Caco-2 (cell line): ENCODE data around the gene IPO4. TPM values are rescaled to one million over a fixed set of nuclear protein-coding genes. Genes with fewer than 3 reads are reported as not detected.

Source experiments
- BruUV-seq: library from RNA; stranded (reverse); fragments of 400-500 nt; replicated peaks from 2 replicates; lab custom pipeline; 2021; lab: Mats Ljungman, UMichigan
- CTCF ChIA-PET: fragments of 300-600 bp; sonication (Branson Sonifier 250); formaldehyde crosslinking; loops from one replicate; lab custom pipeline; 2022; ENCODE audit warnings: antibody characterized with exemption; lab: Charles Lee
- POLR2A ChIA-PET: fragments of 300-600 bp; sonication (Branson Sonifier 250); formaldehyde crosslinking; loops from one replicate; lab custom pipeline; 2022; ENCODE audit warnings: antibody characterized with exemption; lab: Charles Lee
- DNase-seq, 2 experiments: peaks; one replicate each; pipeline versions ENCODE4 v3.0.0 to v3.0.0-alpha.2; 2020 to 2022
- H3K27me3 ChIP-seq: replicated peaks from 2 replicates; pipeline ENCODE4 v1.6.0; 2011; ENCODE audit warnings: low read length; ENCODE audit not compliant: control insufficient read depth, insufficient read depth
- H3K36me3 ChIP-seq: 2 replicates; pipeline ENCODE4 v1.5.1; 2011; ENCODE audit warnings: low read length; ENCODE audit not compliant: control insufficient read depth, insufficient read depth
- H3K4me1 ChIP-seq: fragments of 250-450 bp; sonication (Bioruptor Pico); 2 replicates; pipeline ENCODE4 v1.5.1; 2020; ENCODE audit warnings: mild to moderate bottlenecking
- H3K4me3 ChIP-seq: 2 replicates; pipeline ENCODE4 v1.5.1; 2011; ENCODE audit warnings: low read depth, mild to moderate bottlenecking, control low read depth, low read length
- H3K9me3 ChIP-seq: fragments of 250-450 bp; sonication (Bioruptor Pico); 2 replicates; pipeline ENCODE4 v1.5.1; 2020; ENCODE audit warnings: mild to moderate bottlenecking, moderate library complexity
- H3K27ac Mint-ChIP-seq: one replicate; pipeline ENCODE4 v1.8.0; 2022; ENCODE audit warnings: mixed read lengths; ENCODE audit not compliant: unreplicated experiment
- H3K27me3 Mint-ChIP-seq: one replicate; pipeline ENCODE4 v1.8.0; 2022; ENCODE audit warnings: mixed read lengths; ENCODE audit not compliant: insufficient read depth, unreplicated experiment
- H3K36me3 Mint-ChIP-seq: one replicate; pipeline ENCODE4 v1.8.0; 2022; ENCODE audit warnings: mild to moderate bottlenecking, mixed read lengths; ENCODE audit not compliant: insufficient read depth, unreplicated experiment
- H3K4me1 Mint-ChIP-seq: one replicate; pipeline ENCODE4 v1.8.0; 2022; ENCODE audit warnings: low read depth, mixed read lengths; ENCODE audit not compliant: unreplicated experiment
- H3K4me3 Mint-ChIP-seq: one replicate; pipeline ENCODE4 v1.8.0; 2022; ENCODE audit warnings: mild to moderate bottlenecking, moderate library complexity, mixed read lengths; ENCODE audit not compliant: unreplicated experiment
- H3K9me3 Mint-ChIP-seq: one replicate; pipeline ENCODE4 v1.8.0; 2022; ENCODE audit warnings: mixed read lengths; ENCODE audit not compliant: unreplicated experiment
- CTCF ChIP-seq, 2 experiments: fragments of 200-600 bp in 1 of 2; IDR thresholded peaks; 1 replicate in 1 of 2; 2 replicates in 1 of 2; pipeline versions ENCODE4 v1.5.1 to v1.8.0; 2011 to 2022; ENCODE audit warnings: antibody characterized with exemption in 1 of 2, control low read depth in 1 of 2, inconsistent platforms in 1 of 2, low read depth in 1 of 2, low read length in 1 of 2, mild to moderate bottlenecking in 1 of 2, moderate library complexity in 1 of 2; ENCODE audit not compliant: insufficient read depth in 1 of 2, severe bottlenecking in 1 of 2, unreplicated experiment in 1 of 2
- intact Hi-C: fragments of 100-400 bp; cut with micrococcal nuclease; formaldehyde crosslinking; loops from one replicate; pipeline ENCODE4 v1.10.0; 2022; ENCODE audit not compliant: unreplicated experiment
- total RNA-seq: library from RNA; stranded (reverse); gene quantifications from 2 replicates; pipeline ENCODE4 v1.2.3, GENCODE V29; 2022

IPO4 gene
- total RNA-seq, 1 experiment from 2014 or later, result 85.4 TPM

- BruUV-seq, result no TSS peak
- H3K36me3 Mint-ChIP-seq, result peaks cover 65% of the 10 kb centered on the region
- DNase-seq, result no peak
- no peaks in the 10 kb centered on the region for H3K36me3 ChIP-seq
- intact Hi-C loops, result no loop called here
- no peak overlapping the region for H3K4me3 ChIP-seq
- H3K27ac Mint-ChIP-seq, result no peak overlapping the region
- H3K4me1 Mint-ChIP-seq, result peaks cover 11% of the 10 kb centered on the region
- no peaks in the 10 kb centered on the region for H3K27me3 ChIP-seq
- CTCF ChIA-PET, result no interaction called here
- peaks cover 6% of the 10 kb centered on the region for H3K9me3 ChIP-seq
- no peak overlapping the region for H3K4me3 Mint-ChIP-seq
- POLR2A ChIA-PET, result no interaction called here
- 0 out of 2 replicates have a peak, but pooled peaks cover 9% of the 10 kb centered on the region for H3K4me1 ChIP-seq
- TF ChIP-seq CTCF (IDR thresholded peaks at IDR 0.05; ENCODE audit: insufficient read depth in 1 of 2, low read depth in 1 of 2, low read length in 1 of 2, severe bottlenecking in 1 of 2, unreplicated experiment in 1 of 2), result no peak
- no peaks in the 10 kb centered on the region for H3K27me3 Mint-ChIP-seq
- H3K9me3 Mint-ChIP-seq, result peaks cover 21% of the 10 kb centered on the region
Observed at GRCh38 chr14:24198814-24199524, 10.4 kb upstream of the IPO4 start.

GRCh38 chr14:24197056-24197450, 8.4 kb upstream of the IPO4 start:
- Mint-ChIP-seq H3K9me3 (peaks cover 10% of the 10 kb centered on the region), H3K36me3 (peaks cover 57% of the 10 kb centered on the region), H3K27ac (peak overlapping the region; percentile 88), H3K4me1 (peaks cover 11% of the 10 kb centered on the region), H3K27me3 (no peaks in the 10 kb centered on the region), H3K4me3 (peak overlapping the region; percentile 84)
- ChIA-PET CTCF (no interaction called here), POLR2A (interaction anchor here (1.4 to 2.2 kb wide), 2 partner anchors 16 to 74 kb away, joined by 3 to 28 read pairs; partner anchors contain the start of genes CHMP4A and RABGGTA)
- Histone ChIP-seq H3K4me3 (no peak overlapping the region), H3K4me1 (0 out of 2 replicates have a peak, but pooled peaks cover 9% of the 10 kb centered on the region), H3K36me3 (no peaks in the 10 kb centered on the region), H3K9me3 (no peaks in the 10 kb centered on the region; the same call in 1 of the 2 replicates), H3K27me3 (no peaks in the 10 kb centered on the region)
- DNase-seq, result no peak
- intact Hi-C loops, result no loop called here
- BruUV-seq, result no TSS peak
- no peak for TF ChIP-seq CTCF (IDR thresholded peaks at IDR 0.05; ENCODE audit: insufficient read depth in 1 of 2, low read depth in 1 of 2, low read length in 1 of 2, severe bottlenecking in 1 of 2, unreplicated experiment in 1 of 2)

- peaks cover 56% of the 10 kb centered on the region for H3K36me3 Mint-ChIP-seq
- TSS peak; percentile 75 for BruUV-seq
- no peaks in the 10 kb centered on the region for H3K27me3 Mint-ChIP-seq
- H3K27me3 ChIP-seq, result no peaks in the 10 kb centered on the region
- 0 out of 2 replicates have a peak, but pooled peaks cover 9% of the 10 kb centered on the region for H3K4me1 ChIP-seq
- peak overlapping the region; percentile 95 for H3K4me3 ChIP-seq
- CTCF ChIA-PET, result interaction anchor here (1.2 to 1.6 kb wide), 2 partner anchors 19 to 35 kb away, joined by 4 to 7 read pairs; partner anchors contain the start of genes IRF9 and MDP1
- H3K27ac Mint-ChIP-seq, result peak overlapping the region; percentile 88
- H3K9me3 ChIP-seq, result no peaks in the 10 kb centered on the region; the same call in 1 of the 2 replicates
- POLR2A ChIA-PET, result interaction anchor here (0.5 to 2.2 kb wide), 9 partner anchors 17 to 82 kb away, joined by 3 to 28 read pairs (median 7); partner anchors contain the start of genes CHMP4A, DCAF11, EMC9 and IRF9
- intact Hi-C loops, result no loop called here
- H3K4me1 Mint-ChIP-seq, result peaks cover 11% of the 10 kb centered on the region
- no peaks in the 10 kb centered on the region for H3K36me3 ChIP-seq
- TF ChIP-seq CTCF (IDR thresholded peaks at IDR 0.05; ENCODE audit: insufficient read depth in 1 of 2, low read depth in 1 of 2, low read length in 1 of 2, severe bottlenecking in 1 of 2, unreplicated experiment in 1 of 2), result no peak
- peaks cover 5% of the 10 kb centered on the region for H3K9me3 Mint-ChIP-seq
- no peak for DNase-seq
- H3K4me3 Mint-ChIP-seq, result peak overlapping the region; percentile 84
Observed at GRCh38 chr14:24196071-24197055, 7.7 kb upstream of the IPO4 start.
